Gastroesophageal sphincter (tissue), 4 donors: ENCODE measurements around the gene SLC39A3. TPM values are rescaled to one million over a fixed set of nuclear protein-coding genes. Genes with fewer than 3 reads are reported as not detected.
A peak's percentile ranks its signal among the peaks of the same experiment; 100 is the strongest.

Experiments used
- ATAC-seq: fragments of 150-250 bp; one replicate; pipeline ENCODE4 v1.9.1; 2016; ENCODE audit warnings: mild to moderate bottlenecking, moderate library complexity
- H3K27ac ChIP-seq, 4 donors: fragments of 200-600 bp; sonication (generic) in 3 of 4; 1 replicate in 3 of 4; 2 replicates in 1 of 4; pipeline ENCODE4 v1.5.1; 2016 to 2019
- H3K27me3 ChIP-seq: fragments of 200-600 bp; sonication (generic); one replicate; pipeline ENCODE4 v1.5.1; 2019
- H3K36me3 ChIP-seq, 2 donors: fragments of 200-600 bp; sonication (generic); one replicate each; pipeline ENCODE4 v1.5.1; 2019; ENCODE audit warnings: control low read depth in 1 of 2
- H3K4me1 ChIP-seq, 3 donors: fragments of 200-600 bp; sonication (generic); 1 replicate in 2 of 3; 2 replicates in 1 of 3; pipeline ENCODE4 v1.5.1; 2016 to 2019; ENCODE audit warnings: control low read depth in 2 of 3
- H3K4me3 ChIP-seq, 2 donors: fragments of 200-600 bp; sonication (generic); one replicate each; pipeline ENCODE4 v1.5.1; 2019; ENCODE audit warnings: mild to moderate bottlenecking in 1 of 2, moderate library complexity in 1 of 2
- H3K9me3 ChIP-seq, 3 donors: fragments of 200-600 bp; sonication (generic); one replicate each; pipeline ENCODE4 v1.5.1; 2017 to 2019; ENCODE audit warnings: control low read depth in 2 of 3
- CTCF ChIP-seq, 4 experiments: fragments of 200-600 bp in 2 of 4; fragments of 450-650 bp in 2 of 4; sonication (generic) in 1 of 4; IDR thresholded peaks; one replicate each; pipeline ENCODE4 v1.5.1; 2017 to 2019; ENCODE audit warnings: antibody characterized with exemption in 4 of 4, mild to moderate bottlenecking in 2 of 4, moderate library complexity in 2 of 4
- EP300 ChIP-seq: sonication (generic); formaldehyde crosslinking; IDR thresholded peaks from one replicate; pipeline ENCODE4 v1.6.1; 2017; ENCODE audit warnings: antibody characterized with exemption, mild to moderate bottlenecking
- POLR2A ChIP-seq, 2 donors: fragments of 450-650 bp; IDR thresholded peaks; one replicate each; pipeline ENCODE4 v1.6.1; 2017; ENCODE audit warnings: antibody characterized with exemption in 2 of 2, mild to moderate bottlenecking in 2 of 2, moderate library complexity in 1 of 2
- POLR2AphosphoS5 ChIP-seq: sonication (generic); formaldehyde crosslinking; IDR thresholded peaks from one replicate; pipeline ENCODE4 v1.6.1; 2017; ENCODE audit warnings: antibody characterized with exemption
- WGBS, 2 donors: methylation state at CpG; one replicate each; pipeline ENCODE4 v1.1.5; 2018; ENCODE audit warnings: low coverage in 1 of 2; 5-methylcytosine and 5-hydroxymethylcytosine counted together
- total RNA-seq, 4 donors: library from RNA; depleted of rRNA; stranded (reverse); fragments of >200 nt; gene quantifications; one replicate each; pipeline ENCODE4 v1.1.0, GENCODE V29; 2016

SLC39A3 gene
- total RNA-seq, 4 donors from 2014 or later: 26.3 to 42.7 (median 30.7) TPM

- Histone ChIP-seq H3K9me3 (no peaks in the 10 kb centered on the region), H3K4me1 (peaks cover 0 to 76% (median 32%) of the 10 kb centered on the region in 3 donors), H3K4me3 (peak overlapping the region in 1 of 2 donors; percentile 91), H3K27me3 (no peaks in the 10 kb centered on the region), H3K36me3 (peaks cover 0 to 8% of the 10 kb centered on the region in 2 donors), H3K27ac (peak overlapping the region; percentile 15 to 97 (median 94))
- TF ChIP-seq EP300: no peak
- TF ChIP-seq POLR2AphosphoS5: no peak
- no peak for TF ChIP-seq CTCF (IDR thresholded peaks at IDR 0.05)
- no peak for TF ChIP-seq POLR2A (IDR thresholded peaks at IDR 0.05)
- no peak for ATAC-seq
- WGBS, 2 donors: 57 to 70% methylated on average over 7 of the region's 7 CpGs
These were observed 43.9 kb upstream of the SLC39A3 start for GRCh38 chr19:2783781-2784145.

GRCh38 chr19:2782936-2783780 lies 43.3 kb upstream of the SLC39A3 start, which contains the start of gene SGTA:
Gene SGTA, minus strand, starts transcription at chr19:2783273. Its CDS starts 14,205 bp downstream, at chr19:2769068.
- H3K4me3 ChIP-seq: peak within 1 kb of the TSS; percentile 78 to 91
- H3K4me1 ChIP-seq: peaks cover 0 to 82% (median 32%) of the 10 kb centered on the region in 3 donors
- peak within 1 kb of the TSS; percentile 84 to 97 (median 94) for H3K27ac ChIP-seq
- ATAC-seq: peak; percentile 92
- peaks cover 0 to 11% of the 10 kb centered on the region in 2 donors for H3K36me3 ChIP-seq
- WGBS, 2 donors: 0 to 1% methylated on average over 12 to 13 of the region's 68 CpGs
- TF ChIP-seq POLR2A (IDR thresholded peaks at IDR 0.05): peak; percentile 75 to 80
- peak in 3 of 4 experiments; percentile 52 to 63 (median 62) for TF ChIP-seq CTCF (IDR thresholded peaks at IDR 0.05)
- peak; percentile 80 for TF ChIP-seq POLR2AphosphoS5
- TF ChIP-seq EP300: no peak
- H3K27me3 ChIP-seq: no peaks in the 10 kb centered on the region
- no peaks in the 10 kb centered on the region for H3K9me3 ChIP-seq

GRCh38 chr19:2782329-2782935 lies 42.6 kb upstream of the SLC39A3 start:
- H3K27me3 ChIP-seq: no peaks in the 10 kb centered on the region
- peak overlapping the region; percentile 78 to 91 for H3K4me3 ChIP-seq
- H3K4me1 ChIP-seq: peaks cover 0 to 84% (median 32%) of the 10 kb centered on the region in 3 donors
- TF ChIP-seq POLR2AphosphoS5: no peak
- TF ChIP-seq EP300: no peak
- TF ChIP-seq CTCF (IDR thresholded peaks at IDR 0.05): no peak
- no peak for TF ChIP-seq POLR2A (IDR thresholded peaks at IDR 0.05)
- no peaks in the 10 kb centered on the region for H3K9me3 ChIP-seq
- ATAC-seq: no peak
- peak overlapping the region; percentile 84 to 97 (median 94) for H3K27ac ChIP-seq
- H3K36me3 ChIP-seq: peaks cover 0 to 18% of the 10 kb centered on the region in 2 donors
- WGBS, 2 donors: 1 to 2% methylated on average over 13 to 20 of the region's 24 CpGs

GRCh38 chr19:2780284-2780683 lies 40.5 kb upstream of the SLC39A3 start:
- no peak for ATAC-seq
- no peaks in the 10 kb centered on the region for H3K27me3 ChIP-seq
- TF ChIP-seq EP300 (no peak), POLR2A (IDR thresholded peaks at IDR 0.05) (no peak), POLR2AphosphoS5 (no peak), CTCF (IDR thresholded peaks at IDR 0.05) (no peak)
- no peak overlapping the region for H3K27ac ChIP-seq
- H3K36me3 ChIP-seq: peaks cover 0 to 26% of the 10 kb centered on the region in 2 donors
- no peak overlapping the region for H3K4me3 ChIP-seq
- WGBS, 2 donors: 67 to 78% methylated on average over 2 to 5 of the region's 7 CpGs
- H3K4me1 ChIP-seq: peaks cover 0 to 84% (median 25%) of the 10 kb centered on the region in 3 donors
- no peaks in the 10 kb centered on the region for H3K9me3 ChIP-seq
